HepG2 (cell line): Measurements from ENCODE around the gene RBM12. TPM values are rescaled to one million over a fixed set of nuclear protein-coding genes. Genes with fewer than 3 reads are reported as not detected.

Experiments
- CBX2 ChIP-seq, 2 experiments: fragments of 200-600 bp in 1 of 2; sonication (generic); formaldehyde crosslinking in 1 of 2; IDR thresholded peaks; 2 replicates each; pipeline versions ENCODE4 v1.7.0 to v1.8.1; 2018 to 2022; ENCODE audit warnings: low read depth in 2 of 2, low read length in 1 of 2, mild to moderate bottlenecking in 1 of 2, missing genetic modification reagents in 1 of 2
- CEBPZ ChIP-seq: IDR thresholded peaks from 2 replicates; pipeline ENCODE4 v1.6.1; 2012; ENCODE audit warnings: low read length, improper control_type of control experiment
- CHCHD3 ChIP-seq: sonication (generic); formaldehyde crosslinking; IDR thresholded peaks from 2 replicates; pipeline ENCODE4 v1.8.0; 2022; ENCODE audit warnings: mild to moderate bottlenecking, missing genetic modification reagents, moderate library complexity
- EHMT2 ChIP-seq: fragments of 200-600 bp; sonication (generic); IDR thresholded peaks from 2 replicates; pipeline ENCODE4 v1.7.0; 2017; ENCODE audit warnings: antibody characterized with exemption, low read depth, low read length, borderline replicate concordance
- HNF1B ChIP-seq: sonication (generic); formaldehyde crosslinking; IDR thresholded peaks from 2 replicates; pipeline ENCODE4 v1.5.1; 2020; ENCODE audit warnings: mild to moderate bottlenecking, moderate library complexity, missing genetic modification reagents
- MIXL1 ChIP-seq: IDR thresholded peaks from 2 replicates; pipeline ENCODE4 v1.6.1; 2016
- RFXANK ChIP-seq: IDR thresholded peaks from 2 replicates; pipeline ENCODE4 v1.6.1; 2016
- ZHX1 ChIP-seq: sonication (generic); formaldehyde crosslinking; IDR thresholded peaks from 2 replicates; pipeline ENCODE4 v1.8.1; 2022; ENCODE audit warnings: low read depth, mild to moderate bottlenecking, missing genetic modification reagents
- ZNF230 ChIP-seq: sonication (generic); formaldehyde crosslinking; IDR thresholded peaks from 2 replicates; pipeline ENCODE4 v1.4.0; 2020; ENCODE audit warnings: mild to moderate bottlenecking, missing genetic modification reagents
- ZNF280B ChIP-seq: sonication (generic); formaldehyde crosslinking; IDR thresholded peaks from 2 replicates; pipeline ENCODE4 v1.5.0; 2020; ENCODE audit warnings: missing genetic modification reagents, mild to moderate bottlenecking, borderline replicate concordance
- ZNF280D ChIP-seq: sonication (generic); formaldehyde crosslinking; IDR thresholded peaks from 2 replicates; pipeline ENCODE4 v1.5.1; 2020; ENCODE audit warnings: mild to moderate bottlenecking, missing genetic modification reagents
- ZNF367 ChIP-seq: sonication (generic); formaldehyde crosslinking; IDR thresholded peaks from 2 replicates; pipeline ENCODE4 v1.4.0; 2020; ENCODE audit warnings: missing genetic modification reagents, borderline replicate concordance
- ZNF644 ChIP-seq: IDR thresholded peaks from 2 replicates; pipeline ENCODE4 v1.6.1; 2016; ENCODE audit warnings: low read depth
- ZNF780A ChIP-seq: sonication (generic); formaldehyde crosslinking; IDR thresholded peaks from 2 replicates; pipeline ENCODE4 v1.8.0; 2022; ENCODE audit warnings: mild to moderate bottlenecking, missing genetic modification reagents, moderate library complexity
- ZSCAN22 ChIP-seq: sonication (generic); formaldehyde crosslinking; IDR thresholded peaks from 2 replicates; pipeline ENCODE4 v1.4.0; 2020; ENCODE audit warnings: mild to moderate bottlenecking, missing genetic modification reagents
- polyA plus RNA-seq, 8 experiments: library from polyadenylated mRNA; depleted of rRNA in 3 of 8; stranded (reverse) in 7 of 8; unstranded in 1 of 8; fragments of >200 nt; fragmentation: Illumina TruSeq in 4 of 8; extraction: Trizol in 4 of 8; gene quantifications; 2 replicates each; pipeline versions ENCODE4 v1.2.1 to v1.2.3, GENCODE V29; 2011 to 2016; ENCODE audit warnings: low read depth in 4 of 8, missing spikeins in 1 of 8, mixed read lengths in 1 of 8; ENCODE audit not compliant: insufficient read depth in 1 of 8
- total RNA-seq, 5 experiments: library from RNA; depleted of rRNA; stranded (reverse); fragments of >200 nt; fragmentation: Illumina TruSeq; extraction: Trizol; gene quantifications; 2 replicates each; pipeline ENCODE4 v1.2.3, GENCODE V29; 2016; ENCODE audit warnings: low read depth in 1 of 5

RBM12 gene
- total and polyA plus RNA-seq, 2 of the 13 experiments (the other 11 are each of a cell fraction or from before 2014, with no cell fraction given) = 97.9 to 104 TPM

GRCh38 chr20:35618263-35619131 lies 46.2 kb downstream of the RBM12 start (continued):
- no peak for TF ChIP-seq CEBPZ
- no peak for TF ChIP-seq EHMT2
- peak; percentile 39; the same call in 1 of the 2 replicates for TF ChIP-seq ZNF280D (CRISPR knock-in tag)
- no peak for TF ChIP-seq MIXL1 (CRISPR knock-in tag)
- 0 out of 2 replicates have a peak, but pooled peaks have one; percentile 37 for TF ChIP-seq CHCHD3 (CRISPR knock-in tag)
- TF ChIP-seq ZNF230 (CRISPR knock-in tag) = peak; percentile 13; the same call in 1 of the 2 replicates
- no peak for TF ChIP-seq ZNF644
- TF ChIP-seq ZSCAN22 (CRISPR knock-in tag) = 0 out of 2 replicates have a peak, but pooled peaks have one; percentile 23
- no peak for TF ChIP-seq ZNF280B (CRISPR knock-in tag)
- no peak for TF ChIP-seq HNF1B
- no peak for TF ChIP-seq ZHX1
- no peak for TF ChIP-seq ZNF780A (CRISPR knock-in tag)
- TF ChIP-seq ZNF367 (CRISPR knock-in tag) = no peak
- TF ChIP-seq CBX2 (IDR thresholded peaks at IDR 0.05; ENCODE audit: low read depth, low read length) = no peak
- TF ChIP-seq CBX2 (CRISPR knock-in tag; IDR thresholded peaks at IDR 0.05; ENCODE audit: low read depth) = no peak
- no peak for TF ChIP-seq RFXANK (CRISPR knock-in tag)
